Hematopoietic multipotent progenitor cell (in vitro differentiated cells): ENCODE results near the gene TMEM50A. TPM values are rescaled to one million over a fixed set of nuclear protein-coding genes. Genes with fewer than 3 reads are reported as not detected.
A peak's percentile ranks its signal among the peaks of the same experiment; 100 is the strongest.
"Not testable (repeated sequence)": the region's sequence is repeated elsewhere in the genome, so short reads cannot be mapped to it uniquely, and the experiment has no call there.

Experiments
- DNase-seq, 3 donors: peaks; one replicate each; pipeline ENCODE4 v3.0.0-alpha.2; 2011 to 2015; ENCODE audit warnings: low read depth in 2 of 3, low spot score in 2 of 3
- total RNA-seq: library from RNA; depleted of rRNA; stranded (reverse); fragments of >200 nt; gene quantifications from one replicate; pipeline ENCODE4 v1.2.3, GENCODE V29; 2012

TMEM50A gene
- 38.0 TPM for total RNA-seq

GRCh38 chr1:25338188-25338981 is at the start of gene TMEM50A:
TSS of gene TMEM50A (plus strand) at chr1:25338334. CDS start at chr1:25340487, 2,153 bp downstream.
- peak; percentile 79 to 88 (median 85) for DNase-seq

DNA sequence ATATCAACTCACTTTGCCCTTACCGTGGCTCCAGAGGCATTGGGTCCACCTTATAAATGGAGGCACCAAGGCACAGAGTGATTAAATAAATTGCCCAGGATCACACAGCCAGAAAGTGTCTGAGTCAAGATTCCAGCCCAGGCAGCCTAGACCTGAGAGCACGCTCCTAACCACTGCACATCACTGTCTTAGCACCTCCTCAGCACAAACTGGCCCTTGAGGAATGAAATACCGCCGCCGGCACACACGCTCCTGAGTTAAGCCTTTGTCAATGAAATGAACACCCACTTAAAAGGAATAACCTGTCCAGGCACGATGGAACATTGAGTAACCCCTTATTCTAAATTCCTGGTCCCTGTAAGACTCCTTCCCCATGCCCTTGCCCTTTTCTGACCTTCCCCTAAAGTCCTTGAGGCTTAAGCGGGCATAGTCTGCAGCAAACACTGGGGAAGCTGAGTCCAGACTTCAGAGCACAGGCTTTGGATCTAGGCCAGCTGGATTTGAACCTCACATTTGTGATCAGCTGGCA is 49.5 kb upstream of the TMEM50A start:
- not testable (repeated sequence) for DNase-seq

DNA sequence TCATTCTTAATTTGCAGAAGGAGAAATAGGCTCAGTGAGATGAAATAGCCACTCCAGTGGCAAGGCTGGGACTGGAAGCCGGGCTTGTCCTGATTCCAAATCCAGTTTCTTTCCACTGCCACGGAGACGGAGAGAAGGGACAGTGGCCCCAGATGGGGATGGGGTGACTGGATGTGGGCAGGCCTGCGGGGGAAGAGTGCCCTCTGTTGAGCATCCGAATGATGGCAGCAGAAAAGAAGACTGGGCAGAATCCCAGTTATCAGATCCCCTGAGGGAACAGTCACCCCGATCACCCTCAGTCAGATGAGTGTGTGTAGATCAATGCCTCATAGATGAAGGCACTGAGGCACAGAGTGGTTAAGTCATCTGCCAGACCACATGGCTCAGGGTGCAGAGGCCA is 48.1 kb upstream of the TMEM50A start:
- not testable (repeated sequence) for DNase-seq

DNA sequence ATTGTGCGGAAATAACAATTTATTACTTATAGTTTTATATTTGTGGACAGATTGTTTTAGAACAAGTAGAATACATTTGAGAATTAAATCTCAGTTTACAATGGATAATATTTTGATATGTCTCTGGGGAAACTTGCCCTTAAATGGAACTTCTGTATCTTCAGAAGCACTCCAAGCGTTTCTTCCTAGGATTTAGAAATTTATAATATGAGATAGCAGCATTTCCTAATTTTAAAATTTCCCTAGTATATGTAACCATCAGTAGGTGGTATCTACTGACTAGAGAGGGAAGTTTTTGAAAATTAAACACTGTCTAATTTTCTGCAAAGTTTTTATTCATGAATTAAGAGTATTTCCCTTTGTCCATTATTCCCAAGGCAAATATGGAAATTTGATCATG is 44.7 kb upstream of the TMEM50A start:
- DNase-seq: not testable (repeated sequence)

- DNase-seq: not testable (repeated sequence)
Measured at GRCh38 chr1:25294889-25295826, 43.0 kb upstream of the TMEM50A start.

DNA sequence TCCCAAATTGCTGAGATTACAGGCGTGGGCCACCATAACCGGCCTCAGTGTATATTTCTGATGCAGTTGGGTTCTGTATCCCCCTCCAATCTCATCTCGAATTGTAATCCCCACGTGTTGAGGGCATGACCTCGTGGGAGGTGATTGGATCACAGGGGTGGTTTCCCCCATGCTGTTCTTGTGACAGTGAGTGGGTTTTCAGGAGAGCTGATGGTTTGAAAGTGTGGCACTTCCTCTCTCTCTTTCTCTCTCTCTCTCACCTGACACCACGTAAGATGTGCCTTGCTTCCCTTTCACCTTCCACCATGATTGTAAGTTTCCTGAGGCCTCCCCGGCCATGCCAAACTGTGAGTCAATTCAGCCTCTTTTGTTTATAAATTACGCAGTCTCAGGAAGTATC is 41.6 kb upstream of the TMEM50A start:
- not testable (repeated sequence) for DNase-seq

DNA sequence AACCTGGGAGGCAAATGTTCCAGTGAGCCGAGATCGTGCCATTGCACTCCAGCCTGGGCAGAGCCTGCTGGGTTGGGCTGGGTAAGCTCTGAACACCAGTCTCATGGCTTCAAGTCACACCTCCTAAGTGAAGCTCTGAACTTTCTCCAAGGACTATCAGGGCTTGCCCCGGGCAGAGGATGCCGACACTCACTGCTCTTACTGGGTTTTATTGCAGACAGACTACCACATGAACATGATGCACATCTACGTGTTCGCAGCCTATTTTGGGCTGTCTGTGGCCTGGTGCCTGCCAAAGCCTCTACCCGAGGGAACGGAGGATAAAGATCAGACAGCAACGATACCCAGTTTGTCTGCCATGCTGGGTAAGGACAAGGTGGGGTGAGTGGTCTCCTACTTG is 37.4 kb upstream of the TMEM50A start:
- DNase-seq: not testable (repeated sequence)

GRCh38 chr1:25302330-25302729 is 35.8 kb upstream of the TMEM50A start:
- not testable (repeated sequence) for DNase-seq

DNA sequence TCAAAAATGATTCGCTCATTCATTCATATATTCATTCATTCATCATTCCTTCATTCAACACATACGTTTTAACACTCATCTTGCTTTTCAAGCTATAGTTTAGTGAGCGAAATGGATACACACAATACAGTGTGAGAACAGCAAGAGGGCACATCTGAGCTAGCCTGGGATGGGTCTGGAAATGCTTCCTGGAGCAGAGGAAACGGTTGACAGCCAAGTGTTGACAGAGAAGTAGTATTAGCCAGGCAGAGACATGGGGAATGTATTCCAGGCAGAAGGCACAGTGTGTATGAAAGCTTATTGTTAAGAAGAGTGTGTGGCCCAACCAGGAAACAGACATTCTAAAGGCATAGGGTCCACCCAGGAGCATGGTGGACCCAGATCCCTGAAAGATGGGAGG is 33.2 kb upstream of the TMEM50A start:
- not testable (repeated sequence) for DNase-seq

DNA sequence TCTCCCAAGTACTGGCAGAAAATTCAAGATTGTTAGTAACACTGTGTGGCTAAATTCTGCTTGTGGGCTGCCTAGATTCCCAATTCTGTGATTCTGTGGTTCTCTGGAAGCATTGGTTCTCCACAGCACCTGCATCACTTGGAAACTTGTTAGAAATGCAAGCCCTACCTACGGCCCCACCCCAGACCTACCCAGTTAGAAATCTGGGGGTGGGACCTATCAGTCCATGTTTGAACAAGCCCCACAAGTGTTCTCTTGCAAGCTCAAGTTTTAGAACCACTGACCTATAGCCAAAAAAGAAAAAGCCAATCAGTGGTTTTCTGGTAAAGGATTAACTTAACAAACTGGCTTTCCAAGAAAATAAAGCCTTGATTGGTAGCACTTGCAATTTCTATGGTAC is 30.0 kb upstream of the TMEM50A start:
- DNase-seq: not testable (repeated sequence)

DNA sequence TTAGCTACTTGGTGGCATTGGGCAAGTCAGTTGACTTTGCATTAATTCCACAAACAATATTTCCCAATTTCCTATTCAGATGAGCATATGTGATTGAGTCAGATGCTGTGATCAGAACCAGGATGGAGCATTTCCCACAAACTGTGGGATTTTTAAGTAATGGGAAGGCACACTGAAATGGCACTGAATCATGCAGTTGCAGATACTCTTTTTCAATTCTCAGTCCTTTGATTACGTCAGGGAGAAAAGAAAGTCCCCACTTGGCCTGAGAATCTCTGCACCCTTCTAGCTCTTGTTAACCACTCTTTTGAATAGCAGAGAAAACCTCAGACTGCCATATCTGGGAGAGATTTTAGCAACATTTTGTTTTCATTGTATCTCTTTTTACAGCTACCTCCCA is 29.0 kb upstream of the TMEM50A start:
- not testable (repeated sequence) for DNase-seq

DNA sequence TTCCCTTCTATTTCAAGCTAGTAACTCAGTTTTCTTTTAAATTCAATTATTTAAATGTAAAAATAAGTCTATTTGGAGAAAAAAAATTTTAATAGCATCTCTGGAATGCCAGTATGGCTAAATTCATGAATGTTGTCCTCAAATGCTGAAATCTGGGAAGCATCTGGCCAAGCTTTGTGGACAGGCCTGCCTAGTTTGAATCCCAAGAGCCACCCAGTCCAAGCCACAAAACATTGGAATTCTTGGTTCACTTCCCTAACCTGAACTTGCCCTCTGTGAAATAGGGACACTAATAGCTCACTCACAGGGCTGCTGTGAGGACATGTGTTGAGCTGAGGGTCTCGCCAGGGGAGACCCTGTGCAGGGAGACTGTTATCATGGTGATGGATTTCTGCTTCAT is 28.6 kb upstream of the TMEM50A start:
- not testable (repeated sequence) for DNase-seq

DNA sequence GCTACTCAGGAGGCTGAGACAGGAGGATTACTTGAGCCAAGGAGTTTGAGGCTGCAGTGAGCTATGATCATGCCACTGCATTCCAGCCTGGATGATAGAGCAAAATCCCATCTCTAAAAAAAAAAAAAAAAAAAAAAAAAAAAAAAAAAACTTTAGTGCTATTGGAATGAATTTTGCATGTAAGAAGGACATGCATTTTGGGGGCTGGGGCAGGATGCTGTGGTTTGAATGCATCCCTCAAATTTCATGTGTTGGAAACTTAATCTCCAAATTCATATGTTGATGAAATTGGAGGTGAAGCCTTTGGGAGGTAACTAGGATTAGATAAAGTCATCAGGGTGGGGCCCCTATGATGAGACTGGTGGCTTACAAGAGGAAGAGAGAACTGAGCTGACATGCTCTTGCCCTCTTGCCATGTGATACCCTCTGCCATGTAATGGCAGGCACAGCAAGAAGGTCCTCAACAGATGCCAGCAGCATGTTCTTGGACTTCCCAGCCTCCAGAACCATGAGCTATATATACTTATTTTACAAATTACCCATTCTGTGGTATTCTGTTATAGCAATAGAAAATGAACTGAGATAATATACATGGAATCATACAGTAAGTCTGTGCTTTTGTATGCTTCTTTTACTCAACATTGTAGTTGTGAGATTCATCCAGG is 25.2 kb upstream of the TMEM50A start:
- peak in 1 of 3 donors; percentile 0 for DNase-seq

DNA sequence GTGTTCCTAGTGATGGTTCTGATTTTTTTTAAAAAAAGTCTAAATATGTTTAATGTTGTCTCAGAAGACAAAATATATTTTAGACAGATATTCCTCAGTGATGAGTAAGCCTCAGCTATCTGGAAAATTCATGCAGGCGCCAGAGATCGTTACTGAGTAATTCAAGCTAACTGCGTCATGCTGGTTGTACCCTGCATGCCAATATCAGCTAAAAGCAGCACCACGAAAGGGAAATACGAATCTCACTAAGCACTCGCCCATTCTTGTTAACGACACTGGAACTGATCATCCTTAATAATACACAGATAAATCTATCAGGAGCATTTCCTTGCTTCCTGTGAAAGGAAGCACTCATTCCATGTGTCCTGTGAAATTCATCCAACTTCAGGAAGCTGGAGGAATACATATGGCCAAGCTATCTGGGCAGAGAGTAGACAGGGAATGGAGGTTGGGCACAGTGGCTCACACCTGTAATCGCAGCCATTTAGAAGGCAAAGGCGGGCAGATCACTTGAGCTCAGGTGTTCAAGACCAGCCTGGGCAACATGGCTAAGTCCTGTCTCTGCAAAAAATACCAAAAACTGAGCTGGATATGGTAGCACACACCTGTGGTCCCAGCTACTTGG is 17.7 kb upstream of the TMEM50A start:
- DNase-seq: not testable (repeated sequence)

DNA sequence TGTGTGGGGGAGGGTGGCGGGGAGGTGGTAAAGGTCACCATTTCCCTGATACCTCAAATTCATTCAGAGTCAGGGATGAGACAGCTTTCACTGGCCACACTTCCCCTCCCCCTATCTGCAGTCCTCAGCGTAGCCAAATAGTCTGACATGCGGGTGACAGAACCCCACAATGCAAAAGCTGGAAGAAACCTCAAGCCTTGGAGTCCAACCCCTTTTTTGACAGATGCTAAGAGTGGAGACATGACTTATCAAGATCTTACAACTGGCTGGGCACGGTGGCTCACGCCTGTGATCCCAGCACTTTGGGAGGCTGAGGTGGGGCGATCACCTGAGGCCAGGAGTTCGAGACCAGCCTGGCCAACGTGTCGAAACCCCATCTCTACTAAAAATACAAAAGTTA is 16.0 kb upstream of the TMEM50A start:
- DNase-seq: not testable (repeated sequence)

GRCh38 chr1:25324407-25324806 is 13.7 kb upstream of the TMEM50A start:
- DNase-seq: not testable (repeated sequence)

DNA sequence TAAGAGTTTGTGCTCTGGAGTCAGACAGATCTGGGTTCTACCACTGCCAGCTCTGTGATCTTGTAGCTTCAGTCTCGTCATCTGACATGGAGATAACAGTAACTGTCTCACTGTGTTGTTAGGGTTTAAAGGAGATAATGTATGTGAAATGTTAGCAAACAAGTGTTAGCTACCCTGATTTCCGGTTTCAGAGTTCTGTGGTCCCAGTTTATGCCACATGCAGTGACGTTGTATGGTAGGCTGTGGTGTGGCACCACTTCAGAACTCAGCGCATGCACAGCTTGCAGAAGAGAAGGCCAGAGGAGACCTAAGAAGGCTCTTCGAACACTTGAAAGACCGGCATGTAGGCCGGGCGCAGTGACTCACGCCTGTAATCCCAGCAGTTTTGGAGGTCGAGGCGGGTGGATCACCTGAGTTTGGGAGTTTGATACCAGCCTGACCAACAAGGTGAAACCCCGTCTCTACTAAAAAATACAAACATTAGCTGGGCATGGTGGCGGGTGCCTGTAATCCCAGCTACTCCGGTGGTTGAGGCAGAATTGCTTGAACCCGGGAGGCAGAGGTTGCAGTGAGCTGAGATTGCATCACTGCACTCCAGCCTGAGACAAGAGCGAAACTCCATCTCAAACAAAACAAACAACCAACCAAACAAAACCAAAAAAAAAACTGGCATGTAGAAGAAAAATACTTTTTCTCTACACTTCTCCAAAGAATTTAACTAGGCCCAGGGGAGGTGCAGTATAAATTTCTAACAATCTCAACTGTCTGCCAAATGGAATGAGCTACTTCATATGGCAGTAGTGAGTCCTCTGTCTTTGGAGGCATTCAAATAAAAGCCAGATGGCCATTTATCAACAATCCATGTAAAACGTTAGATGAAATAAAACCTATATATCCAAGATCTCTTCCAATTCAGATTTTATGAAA is 10.0 kb upstream of the TMEM50A start:
- not testable (repeated sequence) for DNase-seq

GRCh38 chr1:25328791-25329185 is 9.3 kb upstream of the TMEM50A start:
- DNase-seq: not testable (repeated sequence)

- not testable (repeated sequence) for DNase-seq
Measured at GRCh38 chr1:25329336-25329735, 8.8 kb upstream of the TMEM50A start.
